ENCODE measurements around the gene TEKTIP1.
"Not testable (repeated sequence)": the region's sequence is repeated elsewhere in the genome, so short reads cannot be mapped to it uniquely, and the experiment has no call there.

The TEKTIP1 gene

DNA sequence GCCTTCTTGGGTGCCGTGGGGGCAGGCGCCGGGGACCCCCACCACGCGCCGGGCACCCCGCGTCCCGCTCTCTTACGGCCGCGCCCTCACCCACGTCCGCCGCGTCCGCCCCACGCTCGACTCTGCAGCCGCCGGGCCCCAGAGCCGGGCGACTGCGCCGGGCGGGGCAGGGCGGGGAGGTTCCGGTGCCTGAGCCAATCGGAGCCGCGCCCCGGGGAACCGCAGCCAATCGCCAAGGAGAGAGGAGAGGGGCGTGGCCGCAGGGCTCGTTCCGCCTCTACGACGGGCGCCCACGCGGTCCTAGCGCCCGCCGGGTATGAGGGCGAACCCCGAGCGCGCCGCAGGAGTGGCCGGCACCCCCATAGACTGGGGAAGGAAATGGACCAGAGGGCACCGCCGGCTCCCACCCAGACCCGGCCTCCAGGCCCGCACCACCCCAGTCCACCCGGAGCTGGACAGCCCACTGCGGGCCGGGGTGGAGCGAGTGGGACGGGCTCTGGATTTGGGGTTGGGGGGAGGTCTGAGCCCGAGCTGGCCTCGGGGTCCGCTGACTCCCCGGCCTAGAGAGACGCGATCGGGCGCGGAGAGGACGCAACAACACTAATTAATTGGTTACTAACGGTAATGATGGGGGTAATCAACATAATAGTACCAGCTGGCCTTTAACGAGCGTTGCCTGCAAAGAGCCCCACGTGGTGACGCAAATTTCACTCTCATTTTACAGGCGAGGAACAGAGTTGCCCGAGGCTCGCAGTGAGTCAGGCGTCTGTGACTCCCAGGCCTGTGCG, 18.7 kb downstream of the TEKTIP1 start, which contains the start of gene MFSD12:
TSS of gene MFSD12 (minus strand) at position 126 of the 788 bp plus-strand sequence. CDS start 183 bp downstream, outside the sequence.
- DNase-seq (ENCODE audit: low spot score), result peak; percentile 91

GRCh38 chr19:3563709-3564524, 24.9 kb downstream of the TEKTIP1 start:
- no peak for DNase-seq (ENCODE audit: low spot score)

- DNase-seq (ENCODE audit: low spot score), result no peak
Measured at GRCh38 chr19:3565139-3565538, 26.2 kb downstream of the TEKTIP1 start.

DNA sequence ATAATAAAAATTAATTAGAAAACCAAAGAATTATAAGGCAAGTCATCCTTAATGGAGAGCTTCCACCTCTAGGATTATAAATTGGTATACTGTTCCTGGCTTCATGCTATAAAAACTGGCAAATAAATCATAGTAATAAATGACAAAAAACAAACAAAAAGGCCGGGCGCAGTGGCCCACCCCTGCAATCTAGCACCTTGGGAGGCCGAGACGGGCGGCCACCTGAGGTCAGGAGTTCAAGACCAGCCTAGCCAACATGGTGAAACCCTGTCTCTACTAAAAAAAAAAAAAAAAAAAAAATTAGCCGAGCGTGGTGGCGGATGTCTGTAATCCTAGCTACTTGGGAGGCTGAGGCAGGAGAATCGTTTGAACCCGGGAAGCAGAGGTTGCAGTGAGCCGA, 31.1 kb downstream of the TEKTIP1 start:
- not testable (repeated sequence) for DNase-seq (ENCODE audit: low spot score)

GRCh38 chr19:3570606-3571011, 31.6 kb downstream of the TEKTIP1 start:
- no peak for DNase-seq (ENCODE audit: low spot score)

GRCh38 chr19:3572132-3572854, 33.3 kb downstream of the TEKTIP1 start:
- peak; percentile 99 for DNase-seq (ENCODE audit: low spot score)

DNA sequence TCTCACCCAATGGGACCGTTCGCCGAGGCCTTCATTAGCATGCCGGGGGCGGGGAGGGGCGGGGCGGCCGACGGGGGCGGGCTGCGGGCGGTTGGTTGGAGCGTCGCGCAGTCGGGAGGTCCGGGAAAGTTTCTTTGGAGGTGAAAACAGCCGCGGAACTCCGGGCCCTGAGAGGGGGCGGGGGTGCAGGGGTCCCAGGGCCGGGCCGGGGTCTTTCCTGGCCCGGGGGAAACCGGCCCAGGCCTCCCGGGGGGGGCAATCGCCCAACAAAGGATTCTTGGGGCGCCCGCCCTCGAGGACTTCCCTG, 33.8 kb downstream of the TEKTIP1 start, which contains the start of gene HMG20B:
TSS of gene HMG20B (plus strand) at position 90 of the 307 bp plus-strand sequence. CDS start 366 bp downstream, outside the sequence.
- no peak for DNase-seq (ENCODE audit: low spot score)

GRCh38 chr19:3573162-3573857, 34.3 kb downstream of the TEKTIP1 start:
- DNase-seq (ENCODE audit: low spot score), result no peak

GRCh38 chr19:3573858-3574637, 35.1 kb downstream of the TEKTIP1 start:
- peak; percentile 89 for DNase-seq (ENCODE audit: low spot score)

- peak; percentile 64 for DNase-seq (ENCODE audit: low spot score)
Measured at GRCh38 chr19:3575260-3575741, 36.3 kb downstream of the TEKTIP1 start.

DNA sequence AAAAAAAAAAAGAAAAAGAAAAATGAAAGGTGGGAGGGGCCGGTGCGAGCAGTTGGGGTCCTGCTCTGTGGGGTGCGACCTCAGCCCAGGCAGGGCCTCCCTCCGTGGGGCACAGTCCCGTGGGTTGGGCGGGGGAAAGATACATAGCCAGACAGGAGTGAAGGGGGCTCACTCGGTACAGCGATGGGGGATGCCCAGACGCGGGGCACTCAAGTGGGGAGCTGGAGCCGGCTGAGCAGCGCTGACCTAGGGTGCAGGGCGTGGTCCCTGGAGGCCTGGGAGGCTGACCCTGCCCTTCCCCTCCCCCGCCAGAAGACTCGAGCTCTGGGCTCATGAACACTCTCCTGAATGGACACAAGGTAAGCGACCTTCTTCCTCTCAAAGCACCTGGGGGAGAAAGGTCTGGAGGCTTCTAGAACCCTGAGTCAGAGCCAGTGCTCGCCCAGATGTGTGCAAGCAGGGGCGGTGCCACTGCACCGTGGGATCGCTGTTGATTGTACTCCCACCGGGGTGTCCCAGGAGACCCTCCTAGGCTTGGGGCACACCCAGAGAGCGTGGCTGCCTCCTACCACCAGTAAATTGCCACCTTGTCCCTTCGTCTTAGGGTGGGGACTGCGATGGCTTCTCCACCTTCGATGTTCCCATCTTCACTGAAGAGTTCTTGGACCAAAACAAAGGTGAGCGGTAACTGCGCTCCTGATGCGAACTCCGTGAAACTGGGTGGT, 37.1 kb downstream of the TEKTIP1 start:
- DNase-seq (ENCODE audit: low spot score), result no peak

- DNase-seq (ENCODE audit: low spot score), result no peak
Measured at GRCh38 chr19:3576696-3577443, 37.9 kb downstream of the TEKTIP1 start.

DNA sequence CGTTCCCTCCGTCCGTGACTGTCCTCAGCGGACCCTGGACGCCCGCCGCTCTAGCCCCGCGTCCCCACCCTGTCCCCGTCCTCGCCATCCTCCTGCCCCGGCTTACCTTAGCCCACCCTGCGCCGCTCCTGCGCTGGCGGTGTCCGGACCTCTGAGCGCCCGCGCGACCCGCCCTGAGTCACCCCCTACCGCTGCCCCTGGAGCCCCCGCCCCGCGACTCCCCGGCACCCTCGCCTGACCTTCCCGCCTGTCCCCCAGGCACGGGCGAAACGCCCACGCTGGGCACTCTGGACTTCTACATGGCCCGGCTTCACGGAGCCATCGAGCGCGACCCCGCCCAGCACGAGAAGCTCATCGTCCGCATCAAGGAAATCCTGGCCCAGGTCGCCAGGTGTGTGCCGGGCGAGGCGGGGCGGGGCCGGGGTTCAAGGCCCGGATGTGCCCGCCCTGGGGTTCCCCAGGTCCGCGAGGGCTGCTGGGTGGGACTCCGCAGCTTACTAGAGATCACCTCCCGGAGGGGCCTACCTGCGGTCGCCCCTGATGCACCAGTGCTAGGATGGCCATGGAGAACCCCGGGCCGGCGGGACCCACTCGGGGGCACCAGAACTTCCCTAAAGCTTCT, 38.9 kb downstream of the TEKTIP1 start:
- DNase-seq (ENCODE audit: low spot score), result no peak

GRCh38 chr19:3578390-3578789, 39.4 kb downstream of the TEKTIP1 start:
- no peak for DNase-seq (ENCODE audit: low spot score)

GRCh38 chr19:3580156-3580934, 41.4 kb downstream of the TEKTIP1 start:
- no peak for DNase-seq (ENCODE audit: low spot score)

- not testable (repeated sequence) for DNase-seq (ENCODE audit: low spot score)
Measured at GRCh38 chr19:3581792-3582191, 42.8 kb downstream of the TEKTIP1 start.

- DNase-seq (ENCODE audit: low spot score), result not testable (repeated sequence)
Measured at GRCh38 chr19:3584036-3584802, 45.2 kb downstream of the TEKTIP1 start.
